HG03175 (cell line): ENCODE data around the gene USF2.
"Not testable (repeated sequence)": the region's sequence is repeated elsewhere in the genome, so short reads cannot be mapped to it uniquely, and the experiment has no call there.

Source experiments
- ATAC-seq: cut with Tn5 transposase; IDR thresholded peaks from one replicate; pipeline ENCODE4 v1.9.1; 2021; ENCODE audit warnings: mild to moderate bottlenecking, moderate library complexity; ENCODE audit not compliant: unreplicated experiment

Gene USF2

GRCh38 chr19:35268536-35269437 lies at the start of gene USF2:
Gene USF2 (plus strand): TSS chr19:35268962. CDS start chr19:35269102, 140 bp downstream.
- ATAC-seq = peak; percentile 36

- no peak for ATAC-seq
Measured at GRCh38 chr19:35219008-35219407, 49.8 kb upstream of the USF2 start.

- ATAC-seq = no peak
Measured at GRCh38 chr19:35220315-35220921, 48.3 kb upstream of the USF2 start.

- ATAC-seq = not testable (repeated sequence)
Measured at GRCh38 chr19:35220973-35221590, 47.7 kb upstream of the USF2 start.

GRCh38 chr19:35222373-35223015 lies 46.3 kb upstream of the USF2 start:
- no peak for ATAC-seq

- no peak for ATAC-seq
Measured at GRCh38 chr19:35223084-35223790, 45.5 kb upstream of the USF2 start.

- no peak for ATAC-seq
Measured at GRCh38 chr19:35223862-35224505, 44.8 kb upstream of the USF2 start.

GRCh38 chr19:35224681-35225571 lies 43.8 kb upstream of the USF2 start:
- ATAC-seq = no peak

GRCh38 chr19:35225951-35226350 lies 42.8 kb upstream of the USF2 start:
- no peak for ATAC-seq

GRCh38 chr19:35226748-35227147 lies 42.0 kb upstream of the USF2 start:
- ATAC-seq = no peak

GRCh38 chr19:35228177-35228930 lies 40.4 kb upstream of the USF2 start, which contains the start of gene FAM187B:
Gene FAM187B (minus strand): TSS chr19:35228739. CDS start chr19:35228680, 59 bp downstream.
- ATAC-seq = no peak

GRCh38 chr19:35229601-35230000 lies 39.2 kb upstream of the USF2 start:
- ATAC-seq = no peak

- ATAC-seq = no peak
Measured at GRCh38 chr19:35231956-35232645, 36.7 kb upstream of the USF2 start.

GRCh38 chr19:35232912-35233311 lies 35.9 kb upstream of the USF2 start:
- no peak for ATAC-seq

- ATAC-seq = no peak
Measured at GRCh38 chr19:35236638-35237400, 31.9 kb upstream of the USF2 start.

GRCh38 chr19:35239597-35239996 lies 29.2 kb upstream of the USF2 start:
- ATAC-seq = not testable (repeated sequence)

- ATAC-seq = no peak
Measured at GRCh38 chr19:35240327-35240726, 28.4 kb upstream of the USF2 start.
